Umbilical cord (tissue), 2 donors: ENCODE measurements around the gene NQO2. TPM values are rescaled to one million over a fixed set of nuclear protein-coding genes. Genes with fewer than 3 reads are reported as not detected.

Experiments
- DNase-seq: peaks from one replicate; pipeline ENCODE4 v3.0.0-alpha.2; 2015; ENCODE audit warnings: low spot score
- total RNA-seq: library from RNA; depleted of rRNA; stranded (reverse); fragments of >200 nt; gene quantifications from one replicate; pipeline ENCODE4 v1.2.3, GENCODE V29; 2014; ENCODE audit warnings: low replicate concordance; ENCODE audit not compliant: insufficient read depth

NQO2 gene, protein sequence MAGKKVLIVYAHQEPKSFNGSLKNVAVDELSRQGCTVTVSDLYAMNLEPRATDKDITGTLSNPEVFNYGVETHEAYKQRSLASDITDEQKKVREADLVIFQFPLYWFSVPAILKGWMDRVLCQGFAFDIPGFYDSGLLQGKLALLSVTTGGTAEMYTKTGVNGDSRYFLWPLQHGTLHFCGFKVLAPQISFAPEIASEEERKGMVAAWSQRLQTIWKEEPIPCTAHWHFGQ
- 10.8 TPM for total RNA-seq

DNA sequence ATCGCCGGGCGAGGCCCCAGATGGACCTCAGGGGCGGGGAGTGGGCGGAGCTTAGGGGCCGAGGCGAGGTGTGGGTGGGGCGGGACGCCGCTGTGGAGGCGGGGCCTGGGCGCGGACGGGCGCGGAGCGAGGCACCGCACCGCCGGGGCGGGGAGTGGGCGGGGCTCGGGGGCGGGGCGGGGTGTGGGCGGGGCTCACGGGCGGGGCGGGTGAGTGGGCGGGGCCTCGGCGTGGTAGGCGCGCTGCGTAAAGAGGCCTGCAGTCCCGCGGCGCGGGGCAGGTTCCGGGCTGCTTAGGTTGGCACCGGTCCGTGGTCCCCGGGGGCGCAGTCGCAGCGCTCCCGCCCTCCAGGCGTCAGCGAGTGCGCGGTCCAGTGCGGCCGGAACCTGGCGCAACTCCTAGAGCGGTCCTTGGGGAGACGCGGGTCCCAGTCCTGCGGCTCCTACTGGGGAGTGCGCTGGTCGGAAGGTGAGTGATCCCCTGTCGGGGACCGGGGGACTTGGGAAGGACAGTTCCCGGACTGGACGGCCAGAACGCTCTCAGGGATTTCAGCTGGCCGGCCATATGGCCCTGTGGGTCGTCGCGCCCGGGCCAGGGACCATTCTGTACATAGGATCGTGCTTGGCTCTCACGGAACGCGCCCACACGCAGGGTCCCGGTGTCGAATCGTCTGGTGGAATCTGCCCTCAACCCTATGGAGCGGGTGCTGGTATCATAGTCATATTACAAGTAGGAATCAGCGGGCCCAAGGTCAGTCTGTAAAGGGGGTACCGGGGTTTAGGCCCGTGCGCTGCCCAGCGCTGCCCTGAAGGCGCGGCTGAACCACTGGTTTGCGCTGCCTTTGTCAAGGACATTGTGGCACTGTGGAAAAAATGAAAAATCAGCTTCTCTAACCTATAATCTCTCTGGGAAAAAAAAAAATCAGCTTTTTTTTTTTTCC lies at the start of gene NQO2:
Gene NQO2 (plus strand): TSS at position 277 of the 940 bp plus-strand sequence. CDS start 6,659 bp downstream, outside the sequence.
- no peak for DNase-seq

DNA sequence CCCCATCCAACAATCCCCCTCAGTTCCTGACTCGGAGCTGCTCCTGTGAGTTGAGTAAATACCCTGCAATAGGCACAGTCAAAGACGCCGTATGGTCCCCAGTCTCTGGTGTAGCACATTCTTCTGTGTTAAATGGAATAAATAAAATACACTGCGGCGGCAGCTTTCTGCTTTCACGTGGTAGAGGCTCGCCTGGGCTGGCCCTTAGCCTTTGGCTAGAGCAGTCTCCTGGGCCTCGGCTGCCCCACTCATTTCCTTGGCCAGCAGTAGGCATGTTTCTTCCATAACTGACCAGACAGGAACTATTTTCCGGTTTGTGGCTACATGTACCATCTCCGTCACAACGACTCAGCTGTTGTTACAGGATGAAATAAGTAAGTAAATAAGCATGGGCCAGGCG lies 49.0 kb upstream of the NQO2 start:
- no peak for DNase-seq

DNA sequence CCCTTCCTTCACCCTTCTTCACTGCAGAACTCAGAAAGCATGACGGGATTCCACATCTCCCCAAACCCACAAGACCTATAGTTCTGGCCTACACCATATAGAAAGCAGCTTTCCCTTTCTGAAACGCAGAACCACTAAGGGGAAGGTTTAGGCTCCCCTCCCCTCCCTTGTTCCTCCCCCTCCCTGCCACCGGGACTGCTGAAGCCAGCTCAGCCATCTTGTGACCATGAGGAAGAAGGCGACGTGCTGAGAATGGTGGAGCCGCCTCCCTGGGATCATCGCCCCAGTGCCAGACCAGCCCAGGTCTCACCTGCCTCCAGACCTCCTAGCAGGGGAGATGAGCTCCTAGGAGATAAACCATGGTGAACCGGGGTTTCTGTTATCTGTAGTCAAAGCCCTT lies 48.0 kb upstream of the NQO2 start:
- no peak for DNase-seq

DNA sequence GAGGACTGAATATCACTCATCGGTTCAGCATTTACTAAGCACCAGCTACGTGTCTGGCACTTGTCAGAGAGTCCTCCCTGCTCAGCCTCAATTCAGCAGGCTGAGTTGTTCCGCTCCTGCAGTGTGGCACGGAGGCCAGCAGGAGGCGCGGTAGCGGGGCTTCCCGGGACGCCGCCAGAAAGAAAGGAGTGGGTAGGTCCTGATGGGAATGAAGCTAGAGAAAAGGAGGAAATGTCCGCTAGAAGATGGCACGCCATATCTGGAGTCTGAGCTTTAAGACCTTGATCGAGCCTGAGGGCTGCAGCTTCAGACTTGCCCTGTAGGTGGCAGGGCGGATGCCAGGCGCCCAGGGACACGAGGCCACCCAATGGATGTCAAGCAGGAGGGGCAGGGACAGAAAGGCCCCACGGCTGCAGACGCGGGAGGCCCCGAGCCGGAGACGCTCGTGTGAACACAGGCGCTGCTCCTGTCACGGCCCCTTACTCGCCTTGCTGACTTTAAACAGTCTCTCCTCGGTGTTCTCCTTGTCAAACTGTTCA lies 47.1 kb upstream of the NQO2 start:
- DNase-seq = peak; percentile 93

DNA sequence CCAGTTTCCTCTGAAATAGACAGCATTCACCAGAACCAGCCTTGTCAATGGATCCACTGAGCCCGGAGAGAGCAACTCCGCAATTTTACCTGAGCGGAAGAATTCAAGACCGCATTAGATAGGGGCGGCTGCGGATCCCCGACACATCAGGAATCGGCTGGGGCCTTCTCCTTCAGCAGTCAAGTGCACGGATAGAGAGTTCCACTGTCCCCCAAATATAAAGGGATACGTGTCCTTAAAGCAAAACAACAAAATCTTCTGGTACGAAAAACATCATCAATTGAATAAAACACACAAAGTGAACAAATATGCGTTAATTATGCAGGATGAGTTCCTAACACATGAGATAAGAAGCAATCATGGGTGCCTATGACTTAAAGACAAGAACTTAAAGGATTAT lies 46.6 kb upstream of the NQO2 start:
- no peak for DNase-seq

DNA sequence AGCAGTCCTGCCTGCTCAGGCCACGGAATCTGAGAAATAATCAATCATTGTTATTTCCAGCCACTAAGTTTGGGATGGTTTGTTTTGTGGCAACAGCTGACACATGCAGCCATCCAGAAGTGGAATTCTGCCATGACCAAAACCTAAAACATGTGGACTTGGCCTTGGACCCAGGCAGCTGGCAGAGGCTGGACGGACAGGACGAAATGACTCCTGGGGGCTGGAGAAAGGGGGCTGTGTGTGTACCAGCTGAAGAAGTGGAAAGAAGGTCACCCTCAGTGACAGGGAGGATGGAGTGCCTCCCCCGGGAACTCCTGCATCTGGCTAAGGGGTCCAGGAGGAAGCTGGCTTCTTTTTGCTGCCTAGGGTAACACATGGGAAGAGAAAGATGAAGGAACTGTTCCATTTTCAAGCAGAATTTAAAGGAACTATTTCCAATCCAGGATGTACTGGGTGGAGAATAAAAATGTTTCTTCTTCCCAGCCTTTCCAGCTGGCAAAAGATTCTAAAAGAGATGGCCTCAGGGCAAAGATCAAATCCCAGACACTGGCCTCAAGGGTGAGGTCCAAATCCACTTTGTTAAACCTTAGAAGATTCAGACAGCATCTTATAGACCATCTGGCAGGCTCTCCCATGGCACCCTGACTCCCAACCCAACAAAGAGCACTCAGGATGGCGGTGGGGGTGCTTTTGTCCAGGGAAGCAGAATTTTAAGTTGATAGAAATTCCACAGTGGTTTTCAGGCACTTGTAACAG lies 42.6 kb upstream of the NQO2 start:
- no peak for DNase-seq

DNA sequence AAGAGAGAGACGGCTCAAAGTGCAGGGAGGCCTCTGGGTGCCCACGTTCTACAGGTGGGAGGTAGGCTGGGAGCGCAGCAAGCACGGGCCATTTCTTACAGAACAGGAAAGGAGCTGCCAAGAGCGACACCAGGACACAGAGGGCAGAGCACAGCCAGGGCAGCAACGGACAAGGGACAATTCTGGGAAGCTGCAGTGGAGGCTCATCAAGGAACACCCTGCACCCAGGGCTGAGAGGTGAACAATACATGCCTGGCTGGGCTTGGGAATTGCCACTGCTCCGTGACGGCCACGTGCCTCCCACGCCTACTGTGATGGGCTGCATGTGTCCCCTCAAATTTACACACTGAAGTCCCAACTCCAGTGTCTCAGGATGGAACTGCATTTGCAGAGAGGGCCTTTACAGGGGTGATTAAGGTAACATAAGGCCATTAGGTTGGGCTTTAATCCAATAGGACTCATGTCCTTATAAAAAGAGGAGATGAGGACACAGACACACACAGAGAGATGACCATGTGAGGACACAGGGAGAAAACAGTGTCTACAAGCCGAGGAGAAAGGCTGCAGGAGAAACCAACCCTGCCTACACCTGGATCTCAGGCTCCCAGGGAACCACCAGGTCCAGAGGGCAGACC lies 41.9 kb upstream of the NQO2 start:
- DNase-seq = no peak

DNA sequence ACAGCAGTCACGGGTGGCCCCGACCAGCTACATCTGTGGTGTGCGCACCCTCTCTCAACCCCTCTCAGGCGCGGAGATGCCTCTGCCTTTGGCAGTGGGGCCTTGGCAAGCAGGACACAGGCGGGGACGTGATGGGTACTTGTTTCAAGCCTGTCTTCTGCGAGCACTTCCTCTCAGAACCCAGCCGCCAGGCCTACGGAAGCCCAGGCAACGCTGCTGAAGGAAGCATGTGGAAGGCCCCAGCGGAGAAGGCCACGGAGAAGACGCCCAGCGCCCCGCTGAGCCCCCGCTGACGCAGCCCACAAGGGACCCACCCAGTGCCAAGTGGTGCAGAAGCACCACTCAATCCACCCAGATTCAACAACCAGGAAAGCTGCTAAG lies 41.4 kb upstream of the NQO2 start:
- no peak for DNase-seq

DNA sequence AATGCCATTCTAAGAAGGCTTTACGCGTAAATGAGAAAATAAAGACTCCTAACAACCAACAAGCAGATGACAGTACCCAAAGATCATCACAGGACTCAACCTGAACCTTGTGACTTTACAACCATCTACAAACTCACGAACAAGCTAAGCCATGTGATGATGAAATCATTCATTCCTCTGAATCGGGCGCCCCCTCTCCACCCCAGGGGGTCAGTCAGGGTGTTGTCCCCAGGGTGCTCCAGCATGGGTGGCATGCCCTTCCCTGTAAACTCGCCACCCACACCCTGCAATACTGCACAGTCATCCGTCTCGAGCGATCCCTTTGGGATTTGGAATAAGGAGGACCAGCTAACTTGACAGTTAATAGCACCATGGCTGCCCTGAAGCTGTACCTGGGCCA lies 40.9 kb upstream of the NQO2 start:
- no peak for DNase-seq

DNA sequence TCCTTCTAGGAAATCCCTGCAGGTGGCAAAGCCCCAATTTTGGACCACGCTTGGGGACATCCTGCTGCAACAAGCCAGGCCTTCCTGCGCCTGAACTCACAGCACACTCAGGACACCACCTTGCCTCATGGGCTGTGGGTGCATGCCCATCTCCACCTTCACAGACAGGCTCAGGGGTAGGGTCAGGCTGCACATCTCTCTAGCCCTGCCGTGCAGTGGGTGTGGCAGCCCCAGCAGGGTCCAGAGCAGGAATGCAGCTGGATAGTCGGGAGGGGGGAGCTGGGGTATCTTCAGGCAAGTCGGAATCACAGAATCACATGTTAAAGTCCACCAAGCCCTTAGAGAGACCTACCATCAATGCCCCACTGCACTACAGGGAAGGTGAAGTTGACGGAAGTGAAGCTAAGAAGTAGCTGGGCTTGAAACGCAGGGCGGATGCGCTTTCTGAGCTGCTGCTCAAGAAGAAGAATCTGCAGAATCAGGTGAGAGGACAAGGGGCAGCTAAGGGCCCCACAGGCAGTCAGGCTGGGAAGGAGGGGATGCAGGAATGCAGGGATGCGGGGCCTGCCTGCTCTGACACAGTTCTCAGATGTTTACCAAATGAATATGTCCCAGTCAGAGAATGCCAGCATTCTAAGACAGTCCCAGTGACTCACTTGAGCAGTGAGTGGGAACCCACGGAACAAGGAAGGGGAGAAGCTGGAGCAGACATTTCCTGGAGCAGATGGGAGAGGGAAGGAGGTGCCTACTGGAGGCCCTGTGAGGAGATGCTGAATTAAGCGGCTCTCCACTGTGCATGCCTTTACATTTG lies 39.6 kb upstream of the NQO2 start:
- peak; percentile 34 for DNase-seq

DNA sequence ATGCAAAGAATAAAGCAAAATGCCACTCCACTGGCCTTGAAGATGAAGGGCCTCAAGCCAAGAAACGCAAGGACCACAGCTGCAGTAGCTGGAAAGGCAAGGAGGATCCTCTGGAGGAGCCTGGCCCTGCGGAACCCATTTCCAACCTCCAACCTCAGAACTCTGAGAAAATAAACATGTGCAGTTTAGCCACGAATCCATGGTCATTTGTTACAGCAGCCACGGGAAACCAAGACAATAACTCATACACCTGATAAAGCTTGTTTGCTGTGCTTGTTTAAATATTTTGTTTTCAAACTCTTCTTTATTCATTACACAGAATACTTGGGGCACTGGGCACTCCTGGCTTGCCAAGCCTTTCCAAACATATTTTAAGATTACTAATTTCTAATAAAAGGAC lies 38.8 kb upstream of the NQO2 start:
- no peak for DNase-seq

DNA sequence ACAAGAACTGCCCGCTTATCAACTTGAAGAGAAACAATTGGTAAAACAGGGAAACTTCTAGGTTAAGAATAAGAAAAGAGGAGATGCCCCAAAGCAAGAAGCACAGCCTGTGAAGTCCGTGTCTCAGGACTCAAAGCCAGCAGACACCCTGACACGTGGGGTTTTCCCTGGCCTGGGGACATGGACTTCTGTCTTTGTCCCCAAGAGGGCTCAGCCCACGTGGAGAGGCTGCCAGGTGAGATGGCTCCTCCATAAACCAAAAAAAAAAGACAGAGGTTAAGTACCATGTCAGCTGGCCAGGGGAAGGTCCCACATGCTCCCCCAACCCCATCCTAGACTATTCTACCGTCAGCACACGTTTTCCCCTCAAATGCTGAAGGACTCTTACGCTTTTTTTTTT lies 38.2 kb upstream of the NQO2 start:
- DNase-seq = no peak

DNA sequence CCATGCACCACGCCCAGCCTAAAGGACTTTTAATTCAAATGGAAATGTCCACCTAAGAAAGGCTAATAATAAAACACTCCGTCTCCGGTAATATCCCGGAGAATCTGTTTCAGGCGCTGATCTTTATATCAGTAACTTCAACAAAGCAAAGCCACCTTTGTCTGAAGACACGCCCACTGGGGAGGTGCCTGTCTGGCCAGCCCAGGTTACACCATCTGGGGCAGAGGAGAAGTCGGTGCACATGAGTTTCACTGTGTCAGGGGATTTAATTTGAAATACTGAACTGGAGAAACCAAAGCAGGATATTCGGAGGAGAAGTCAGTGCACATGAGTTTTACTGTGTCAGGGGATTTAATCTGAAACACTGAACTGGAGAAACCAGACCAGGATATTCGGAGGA lies 37.7 kb upstream of the NQO2 start:
- DNase-seq = no peak

DNA sequence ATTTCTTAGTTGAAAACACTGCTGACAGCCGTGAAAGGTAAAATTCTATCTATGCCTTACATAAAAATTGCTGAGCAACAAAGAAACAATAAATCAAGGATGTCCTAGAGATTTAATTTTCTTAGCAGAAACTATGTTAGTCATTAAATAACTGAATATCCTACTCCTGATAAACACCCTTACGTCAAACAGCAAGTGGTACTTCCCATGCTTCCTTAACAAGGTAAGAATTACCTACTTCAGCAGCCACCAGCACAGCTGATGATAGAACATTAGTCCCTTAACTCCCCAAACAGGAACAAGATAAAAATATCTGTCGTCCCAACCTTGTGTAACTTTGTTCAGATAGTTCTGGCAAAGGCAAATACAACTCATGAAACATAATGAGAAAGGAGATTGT lies 37.1 kb upstream of the NQO2 start:
- DNase-seq = no peak

DNA sequence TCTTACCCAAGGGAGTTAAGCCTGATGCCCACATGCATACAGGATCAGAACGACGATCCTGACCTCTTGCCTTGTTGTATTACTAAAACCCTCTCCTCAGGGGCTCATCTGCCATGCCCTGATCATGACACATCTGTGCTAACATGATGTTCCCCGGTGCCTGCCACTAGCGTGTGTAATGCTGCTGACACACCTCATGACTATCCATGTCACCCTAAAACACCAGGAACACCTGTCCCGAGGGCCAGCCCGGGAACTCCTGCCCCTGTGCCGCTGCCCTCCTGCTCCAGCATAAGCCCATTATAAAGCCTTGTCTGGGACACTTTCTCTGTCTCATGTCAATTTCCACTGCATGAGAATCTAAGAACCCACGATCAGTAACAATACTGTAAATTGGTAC lies 35.9 kb upstream of the NQO2 start:
- DNase-seq = no peak

DNA sequence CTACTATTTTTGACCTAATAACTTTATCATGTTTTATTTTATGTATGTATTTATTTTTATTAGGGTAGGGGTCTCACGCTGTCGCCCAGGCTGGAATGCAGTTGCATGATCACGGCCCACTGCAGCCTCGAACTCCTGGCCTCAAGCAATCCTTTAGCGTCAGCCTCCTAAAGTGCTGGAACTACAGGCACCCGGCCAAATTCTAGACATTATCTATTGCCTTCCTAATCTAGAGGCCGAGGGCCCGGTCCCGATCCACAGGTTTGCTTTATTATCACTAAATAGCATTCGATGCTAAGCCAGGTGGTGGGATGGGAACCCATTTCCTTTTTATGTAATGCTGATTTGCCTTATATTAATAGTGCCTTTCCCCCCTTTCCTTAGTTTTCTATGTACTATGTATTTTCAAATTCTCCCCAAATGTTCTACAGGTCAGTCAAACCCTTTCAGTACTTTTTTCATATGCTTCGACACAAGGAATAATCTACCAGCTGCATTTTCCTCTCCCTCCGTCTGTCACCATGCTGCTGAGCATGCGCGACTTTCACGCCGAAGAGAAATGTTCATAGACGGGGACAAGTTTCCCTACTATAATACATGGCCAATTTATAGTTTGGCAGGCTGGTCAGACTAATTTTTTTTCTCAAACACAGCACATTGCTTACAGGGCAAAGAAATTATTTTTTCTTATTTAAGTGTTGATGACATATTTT lies 34.7 kb upstream of the NQO2 start:
- DNase-seq = no peak

DNA sequence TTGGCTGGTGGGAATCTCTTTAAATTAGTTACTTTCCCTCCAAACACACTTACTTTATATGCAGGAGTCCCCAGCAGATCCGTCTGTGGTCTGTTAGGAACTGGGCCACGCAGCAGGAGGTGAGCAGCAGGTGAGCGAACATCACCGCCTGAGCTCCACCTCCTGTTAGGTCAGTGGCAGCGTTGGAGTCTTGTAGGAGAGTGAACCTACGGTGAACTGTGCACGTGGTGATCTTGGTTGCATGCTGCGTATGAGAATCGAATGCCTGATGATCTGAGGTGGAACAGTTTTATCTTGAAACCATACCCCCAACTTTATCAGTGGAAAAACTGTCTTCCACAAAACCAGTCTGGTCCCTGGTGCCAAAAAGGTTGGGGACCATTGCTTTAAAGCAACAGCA lies 33.3 kb upstream of the NQO2 start:
- no peak for DNase-seq

DNA sequence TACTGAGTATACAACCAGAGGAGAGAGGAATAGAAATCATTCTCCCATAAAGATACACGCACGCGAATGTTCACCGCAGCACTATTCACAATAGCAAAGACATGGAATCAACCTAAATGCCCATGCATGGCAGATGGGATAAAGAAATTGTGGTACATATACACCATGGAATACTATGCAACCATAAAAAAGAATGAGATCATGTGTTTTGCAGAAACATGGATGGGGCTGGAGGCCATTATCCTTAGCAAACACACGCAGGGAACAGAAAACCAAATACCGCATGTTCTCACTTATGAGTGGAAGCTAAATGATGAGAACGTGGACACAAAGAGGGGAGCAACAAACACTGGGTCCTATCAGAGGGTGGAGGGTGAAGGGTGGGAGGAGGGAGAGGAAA lies 31.8 kb upstream of the NQO2 start:
- no peak for DNase-seq

DNA sequence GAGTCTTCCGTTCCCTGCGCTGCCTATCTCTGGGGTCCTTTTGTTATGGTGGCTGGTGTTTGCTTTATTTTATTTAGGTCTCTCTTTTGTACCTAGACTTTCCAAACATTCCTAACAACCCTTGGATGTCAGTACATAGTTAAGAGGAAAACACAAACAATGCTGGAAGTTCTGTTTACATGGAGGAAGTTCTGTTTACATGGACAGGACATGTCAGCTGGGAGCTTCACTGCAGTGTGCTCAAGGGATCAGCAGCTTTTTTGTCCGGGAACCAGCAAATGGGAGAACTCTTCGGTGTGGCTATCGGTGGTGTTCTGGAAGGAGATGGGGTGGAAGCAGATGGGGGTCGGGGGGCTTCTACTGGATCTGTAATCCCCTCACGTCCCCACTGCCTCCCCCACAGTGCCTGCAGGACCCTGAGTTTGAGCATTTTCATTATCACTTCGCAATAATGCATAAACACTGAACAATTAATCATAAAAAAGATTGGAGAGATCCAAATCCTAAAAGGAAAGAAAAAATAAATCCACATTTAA lies 31.0 kb upstream of the NQO2 start:
- no peak for DNase-seq

DNA sequence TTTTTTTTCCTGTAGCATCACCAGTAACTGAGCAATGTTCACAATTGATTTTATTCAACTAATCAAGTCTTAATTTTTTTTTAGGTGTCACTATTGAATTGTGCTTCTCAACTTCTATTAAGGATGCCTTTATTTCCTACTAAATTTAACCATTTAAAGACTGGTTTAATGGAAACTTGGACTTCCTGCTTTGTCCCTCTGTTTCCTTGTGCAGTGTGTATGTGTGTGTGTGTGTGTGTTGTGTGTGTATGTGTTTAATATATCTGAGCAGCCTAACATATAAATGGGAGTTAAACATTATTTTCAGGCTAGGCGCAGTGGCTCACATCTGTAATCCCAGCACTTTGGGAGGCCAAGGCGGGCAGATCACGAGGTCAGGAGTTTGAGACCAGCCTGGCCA lies 30.1 kb upstream of the NQO2 start:
- no peak for DNase-seq
